SK-N-SH (cell line): ENCODE measurements around the gene LRRC57. TPM values are rescaled to one million over a fixed set of nuclear protein-coding genes. Genes with fewer than 3 reads are reported as not detected.

Experiments used
- CTCF ChIA-PET: fragments of 300-600, 350-600 bp; formaldehyde crosslinking; extraction: SDS; loops from one replicate; lab custom pipeline; 2021; lab: Yijun Ruan, JAX
- POLR2A ChIA-PET: fragments of 350-600 bp; sonication (Branson Sonifier 250); formaldehyde crosslinking; extraction: SDS; loops from one replicate; lab custom pipeline; 2020; ENCODE audit warnings: antibody characterized with exemption, inconsistent platforms; lab: Yijun Ruan, JAX
- DNase-seq: peaks from one replicate; pipeline ENCODE4 v3.0.0; 2012
- H2AFZ ChIP-seq: fragments of 200-600 bp; sonication (generic); 2 replicates; pipeline ENCODE4 v1.8.1; 2016; ENCODE audit warnings: antibody characterized with exemption, mild to moderate bottlenecking, low read depth
- H3F3A ChIP-seq: fragments of 200-600 bp; sonication (generic); replicated peaks from 2 replicates; pipeline ENCODE3; 2016; ENCODE audit warnings: antibody characterized with exemption, mild to moderate bottlenecking; ENCODE audit not compliant: insufficient read depth
- H3K27ac ChIP-seq, 2 experiments: fragments of 200-500 bp in 1 of 2; fragments of 200-600 bp in 1 of 2; sonication (Bioruptor generic) in 1 of 2; sonication (generic), shearing (Covaris generic) in 1 of 2; 2 replicates each; pipeline versions ENCODE4 v1.5.1 to v1.6.1; 2014 to 2016; ENCODE audit warnings: low read depth in 2 of 2, inconsistent platforms in 1 of 2, low read length in 1 of 2, mild to moderate bottlenecking in 1 of 2, mixed read lengths in 1 of 2
- H3K27me3 ChIP-seq: fragments of 200-600 bp; sonication (generic), shearing (Covaris generic); 2 replicates; pipeline ENCODE4 v1.6.1; 2016; ENCODE audit warnings: mixed run types; ENCODE audit not compliant: insufficient read depth
- H3K36me3 ChIP-seq, 2 experiments: fragments of 200-500 bp in 1 of 2; fragments of 200-600 bp in 1 of 2; sonication (Bioruptor generic) in 1 of 2; sonication (generic) in 1 of 2; replicated peaks in 1 of 2; 2 replicates each; pipeline versions ENCODE3 to v1.5.1; 2014 to 2016; ENCODE audit warnings: low read length in 1 of 2, mild to moderate bottlenecking in 1 of 2; ENCODE audit not compliant: insufficient read depth in 2 of 2, control insufficient read depth in 1 of 2
- H3K4me1 ChIP-seq, 2 experiments: fragments of 200-500 bp in 1 of 2; fragments of 200-600 bp in 1 of 2; sonication (Bioruptor generic) in 1 of 2; sonication (generic), shearing (Covaris generic) in 1 of 2; 2 replicates each; pipeline versions ENCODE4 v1.5.1 to v1.6.1; 2014 to 2016; ENCODE audit warnings: low read depth in 1 of 2, low read length in 1 of 2, mixed run types in 1 of 2; ENCODE audit not compliant: insufficient read depth in 2 of 2, control insufficient read depth in 1 of 2
- H3K4me2 ChIP-seq: fragments of 200-600 bp; sonication (generic), shearing (Covaris generic); 2 replicates; pipeline ENCODE4 v1.6.1; 2017; ENCODE audit warnings: mixed run types
- H3K4me3 ChIP-seq, 2 experiments: fragments of 200-500 bp in 1 of 2; fragments of 200-600 bp in 1 of 2; sonication (Bioruptor generic) in 1 of 2; sonication (generic), shearing (Covaris generic) in 1 of 2; 2 replicates each; pipeline versions ENCODE4 v1.5.1 to v1.8.1; 2014 to 2016; ENCODE audit warnings: low read depth in 2 of 2, inconsistent platforms in 1 of 2, low read length in 1 of 2, mild to moderate bottlenecking in 1 of 2, mixed read lengths in 1 of 2, moderate library complexity in 1 of 2
- H3K79me2 ChIP-seq: fragments of 200-600 bp; sonication (generic); 2 replicates; pipeline ENCODE4 v1.8.1; 2017; ENCODE audit warnings: mild to moderate bottlenecking; ENCODE audit not compliant: insufficient read depth
- H3K9ac ChIP-seq: fragments of 200-600 bp; sonication (generic); 2 replicates; pipeline ENCODE4 v1.6.1; 2017; ENCODE audit warnings: mixed run types
- H3K9me2 ChIP-seq: fragments of 200-600 bp; sonication (generic); 2 replicates; pipeline ENCODE4 v1.6.1; 2017; ENCODE audit warnings: mixed run types
- H3K9me3 ChIP-seq: fragments of 200-600 bp; sonication (generic); 2 replicates; pipeline ENCODE4 v1.6.1; 2017; ENCODE audit warnings: mixed run types, mild to moderate bottlenecking, moderate library complexity
- H4K20me1 ChIP-seq: fragments of 200-600 bp; sonication (generic); 2 replicates; pipeline ENCODE4 v1.6.1; 2017; ENCODE audit warnings: mild to moderate bottlenecking, mixed run types; ENCODE audit not compliant: insufficient read depth
- CHD2 ChIP-seq: fragments of 150-350 bp; IDR thresholded peaks from 2 replicates; pipeline ENCODE4 v1.6.1; 2018; ENCODE audit warnings: low read length; ENCODE audit not compliant: partially characterized antibody
- ELF1 ChIP-seq: IDR thresholded peaks from 2 replicates; pipeline ENCODE4 v1.4.0; 2012
- EP300 ChIP-seq, 2 experiments: IDR thresholded peaks; 2 replicates each; pipeline versions ENCODE4 v1.4.0 to v1.6.1; 2012; ENCODE audit warnings: borderline replicate concordance in 1 of 2, low read depth in 1 of 2, low read length in 1 of 2
- FOSL2 ChIP-seq: IDR thresholded peaks from 2 replicates; pipeline ENCODE4 v1.4.0; 2012; ENCODE audit warnings: low read depth, mild to moderate bottlenecking, moderate library complexity, borderline replicate concordance
- FOXJ3 ChIP-seq: sonication (generic); formaldehyde crosslinking; IDR thresholded peaks from 2 replicates; pipeline ENCODE4 v1.5.1; 2020; ENCODE audit warnings: mild to moderate bottlenecking, missing genetic modification reagents
- GABPA ChIP-seq: IDR thresholded peaks from 2 replicates; pipeline ENCODE4 v1.4.0; 2012; ENCODE audit warnings: low read depth, mild to moderate bottlenecking
- JUND ChIP-seq: IDR thresholded peaks from 2 replicates; pipeline ENCODE4 v1.4.0; 2012
- MEF2A ChIP-seq: IDR thresholded peaks from 2 replicates; pipeline ENCODE4 v1.4.0; 2012; ENCODE audit warnings: low read depth, borderline replicate concordance
- NRF1 ChIP-seq: IDR thresholded peaks from 2 replicates; pipeline ENCODE4 v1.6.1; 2012; ENCODE audit warnings: low read depth, mild to moderate bottlenecking, low read length
- RAD21 ChIP-seq: IDR thresholded peaks from 2 replicates; pipeline ENCODE4 v1.6.1; 2012; ENCODE audit warnings: mild to moderate bottlenecking, low read length
- RCOR1 ChIP-seq: fragments of 150-350 bp; IDR thresholded peaks from 2 replicates; pipeline ENCODE4 v1.6.1; 2017; ENCODE audit warnings: antibody characterized with exemption, low read length
- RXRA ChIP-seq: IDR thresholded peaks from 2 replicates; pipeline ENCODE4 v1.4.0; 2012; ENCODE audit warnings: low read depth, mild to moderate bottlenecking, borderline replicate concordance
- TAF1 ChIP-seq: IDR thresholded peaks from 2 replicates; pipeline ENCODE4 v1.6.1; 2012; ENCODE audit warnings: low read depth, mild to moderate bottlenecking, low read length, moderate library complexity, borderline replicate concordance
- TEAD4 ChIP-seq: IDR thresholded peaks from 2 replicates; pipeline ENCODE4 v1.4.0; 2012; ENCODE audit warnings: mild to moderate bottlenecking, borderline replicate concordance; ENCODE audit not compliant: insufficient read depth
- YY1 ChIP-seq: IDR thresholded peaks from 2 replicates; pipeline ENCODE4 v1.4.0; 2012; ENCODE audit warnings: low read depth, mild to moderate bottlenecking
- WGBS: methylation state at CpG from one replicate; pipeline ENCODE4 v1.1.6; 2017; ENCODE audit warnings: low lambda C conversion rate; 5-methylcytosine and 5-hydroxymethylcytosine counted together
- polyA plus RNA-seq, 3 experiments: library from polyadenylated mRNA; depleted of rRNA; stranded (reverse); fragments of >200 nt; gene quantifications; 2 replicates each; pipeline ENCODE4 v1.2.3, GENCODE V29; 2012
- TF ChIP-seq, protein P1 (sequence below): IDR thresholded peaks from 2 replicates; pipeline ENCODE4 v1.4.0; 2012; ENCODE audit warnings: low read depth, borderline replicate concordance
- TF ChIP-seq, protein P2 (sequence below): IDR thresholded peaks from 2 replicates; pipeline ENCODE4; 2012
- TF ChIP-seq, protein P3 (sequence below): fragments of 150-350 bp; IDR thresholded peaks from 2 replicates; pipeline ENCODE4 v1.6.1; 2016; ENCODE audit warnings: mild to moderate bottlenecking, low read depth, low read length
- TF ChIP-seq, protein P4 (sequence below): fragments of 200-600 bp; sonication (generic); IDR thresholded peaks from 2 replicates; pipeline ENCODE4 v1.6.1; 2017; ENCODE audit warnings: antibody characterized with exemption, mild to moderate bottlenecking, moderate library complexity

LRRC57 gene
- polyA plus RNA-seq, 1 of the 3 experiments (the other 2 are of a cell fraction): 6.4 TPM

- WGBS: 93% methylated on average over 5 of the region's 5 CpGs
These were observed 42.1 kb upstream of the LRRC57 start for GRCh38 chr15:42590619-42591237.

More at GRCh38 chr15:42590619-42591237, 42.1 kb upstream of the LRRC57 start:
- H3K27ac ChIP-seq: no peak overlapping the region
- peaks cover 4% of the 10 kb centered on the region for H3F3A ChIP-seq
- peaks cover 0 to 5% of the 10 kb centered on the region in 2 experiments for H3K36me3 ChIP-seq
- POLR2A ChIA-PET: no interaction called here
- TF ChIP-seq TEAD4: no peak
- no peak for TF ChIP-seq RXRA
- no peak for TF ChIP-seq EP300 (IDR thresholded peaks at IDR 0.05; ENCODE audit: borderline replicate concordance in 1 of 2, low read depth in 1 of 2, low read length in 1 of 2)
- no peak for TF ChIP-seq TAF1
- TF ChIP-seq JUND: no peak
- TF ChIP-seq ELF1: no peak
- TF ChIP-seq, protein P1, sequence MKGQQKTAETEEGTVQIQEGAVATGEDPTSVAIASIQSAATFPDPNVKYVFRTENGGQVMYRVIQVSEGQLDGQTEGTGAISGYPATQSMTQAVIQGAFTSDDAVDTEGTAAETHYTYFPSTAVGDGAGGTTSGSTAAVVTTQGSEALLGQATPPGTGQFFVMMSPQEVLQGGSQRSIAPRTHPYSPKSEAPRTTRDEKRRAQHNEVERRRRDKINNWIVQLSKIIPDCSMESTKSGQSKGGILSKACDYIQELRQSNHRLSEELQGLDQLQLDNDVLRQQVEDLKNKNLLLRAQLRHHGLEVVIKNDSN: no peak
- TF ChIP-seq RAD21: no peak
- TF ChIP-seq CHD2: no peak
- no peak for TF ChIP-seq GABPA
- TF ChIP-seq, protein P2, sequence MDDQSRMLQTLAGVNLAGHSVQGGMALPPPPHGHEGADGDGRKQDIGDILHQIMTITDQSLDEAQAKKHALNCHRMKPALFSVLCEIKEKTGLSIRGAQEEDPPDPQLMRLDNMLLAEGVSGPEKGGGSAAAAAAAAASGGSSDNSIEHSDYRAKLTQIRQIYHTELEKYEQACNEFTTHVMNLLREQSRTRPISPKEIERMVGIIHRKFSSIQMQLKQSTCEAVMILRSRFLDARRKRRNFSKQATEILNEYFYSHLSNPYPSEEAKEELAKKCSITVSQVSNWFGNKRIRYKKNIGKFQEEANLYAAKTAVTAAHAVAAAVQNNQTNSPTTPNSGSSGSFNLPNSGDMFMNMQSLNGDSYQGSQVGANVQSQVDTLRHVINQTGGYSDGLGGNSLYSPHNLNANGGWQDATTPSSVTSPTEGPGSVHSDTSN: no peak
- no peak for TF ChIP-seq RCOR1
- TF ChIP-seq MEF2A: no peak
- no peak for TF ChIP-seq FOXJ3
- no peak for TF ChIP-seq NRF1
- TF ChIP-seq, protein P3, sequence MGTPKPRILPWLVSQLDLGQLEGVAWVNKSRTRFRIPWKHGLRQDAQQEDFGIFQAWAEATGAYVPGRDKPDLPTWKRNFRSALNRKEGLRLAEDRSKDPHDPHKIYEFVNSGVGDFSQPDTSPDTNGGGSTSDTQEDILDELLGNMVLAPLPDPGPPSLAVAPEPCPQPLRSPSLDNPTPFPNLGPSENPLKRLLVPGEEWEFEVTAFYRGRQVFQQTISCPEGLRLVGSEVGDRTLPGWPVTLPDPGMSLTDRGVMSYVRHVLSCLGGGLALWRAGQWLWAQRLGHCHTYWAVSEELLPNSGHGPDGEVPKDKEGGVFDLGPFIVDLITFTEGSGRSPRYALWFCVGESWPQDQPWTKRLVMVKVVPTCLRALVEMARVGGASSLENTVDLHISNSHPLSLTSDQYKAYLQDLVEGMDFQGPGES: no peak
- TF ChIP-seq, protein P4, sequence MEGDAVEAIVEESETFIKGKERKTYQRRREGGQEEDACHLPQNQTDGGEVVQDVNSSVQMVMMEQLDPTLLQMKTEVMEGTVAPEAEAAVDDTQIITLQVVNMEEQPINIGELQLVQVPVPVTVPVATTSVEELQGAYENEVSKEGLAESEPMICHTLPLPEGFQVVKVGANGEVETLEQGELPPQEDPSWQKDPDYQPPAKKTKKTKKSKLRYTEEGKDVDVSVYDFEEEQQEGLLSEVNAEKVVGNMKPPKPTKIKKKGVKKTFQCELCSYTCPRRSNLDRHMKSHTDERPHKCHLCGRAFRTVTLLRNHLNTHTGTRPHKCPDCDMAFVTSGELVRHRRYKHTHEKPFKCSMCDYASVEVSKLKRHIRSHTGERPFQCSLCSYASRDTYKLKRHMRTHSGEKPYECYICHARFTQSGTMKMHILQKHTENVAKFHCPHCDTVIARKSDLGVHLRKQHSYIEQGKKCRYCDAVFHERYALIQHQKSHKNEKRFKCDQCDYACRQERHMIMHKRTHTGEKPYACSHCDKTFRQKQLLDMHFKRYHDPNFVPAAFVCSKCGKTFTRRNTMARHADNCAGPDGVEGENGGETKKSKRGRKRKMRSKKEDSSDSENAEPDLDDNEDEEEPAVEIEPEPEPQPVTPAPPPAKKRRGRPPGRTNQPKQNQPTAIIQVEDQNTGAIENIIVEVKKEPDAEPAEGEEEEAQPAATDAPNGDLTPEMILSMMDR: no peak
- TF ChIP-seq FOSL2: no peak
- TF ChIP-seq YY1: no peak
- H3K79me2 ChIP-seq: no peaks in the 10 kb centered on the region; the same call in 1 of the 2 replicates
- CTCF ChIA-PET: interaction anchor here (1.4 to 1.5 kb wide), 2 partner anchors 14 kb away, joined by 5 read pairs; no protein-coding TSS in a partner anchor
- peaks cover 2 to 13% of the 10 kb centered on the region in 2 experiments; a peak in 2 of 4 replicates for H3K4me1 ChIP-seq
- no peak overlapping the region for H3K4me3 ChIP-seq
- H3K9ac ChIP-seq: no peak overlapping the region
- no peaks in the 10 kb centered on the region for H4K20me1 ChIP-seq
- DNase-seq: no peak
- no peaks in the 10 kb centered on the region for H3K9me3 ChIP-seq
- H3K4me2 ChIP-seq: no peak overlapping the region
- H2AFZ ChIP-seq: no peak overlapping the region
- H3K9me2 ChIP-seq: no peaks in the 10 kb centered on the region
- no peaks in the 10 kb centered on the region for H3K27me3 ChIP-seq
